HG02943 (cell line): ENCODE data around the gene HIBCH.

Experiments
- ATAC-seq: cut with Tn5 transposase; IDR thresholded peaks from one replicate; pipeline ENCODE4 v1.9.1; 2021; ENCODE audit warnings: mild to moderate bottlenecking, low read depth, moderate library complexity; ENCODE audit not compliant: unreplicated experiment

The HIBCH gene

GRCh38 chr2:190199530-190199929 is 120.1 kb downstream of the HIBCH start:
- ATAC-seq = no peak

- ATAC-seq = no peak
Measured at GRCh38 chr2:190199109-190199508, 120.5 kb downstream of the HIBCH start.

GRCh38 chr2:190197143-190197720 is 122.4 kb downstream of the HIBCH start:
- ATAC-seq = no peak

GRCh38 chr2:190190507-190191162 is 129.0 kb downstream of the HIBCH start:
- no peak for ATAC-seq

GRCh38 chr2:190188289-190188688 is 131.3 kb downstream of the HIBCH start:
- no peak for ATAC-seq

GRCh38 chr2:190186238-190186637 is 133.4 kb downstream of the HIBCH start:
- no peak for ATAC-seq

GRCh38 chr2:190185380-190185779 is 134.2 kb downstream of the HIBCH start:
- no peak for ATAC-seq

- ATAC-seq = no peak
Measured at GRCh38 chr2:190184460-190184859, 135.2 kb downstream of the HIBCH start.

- no peak for ATAC-seq
Measured at GRCh38 chr2:190183539-190183938, 136.1 kb downstream of the HIBCH start.

GRCh38 chr2:190182071-190182524 is 137.5 kb downstream of the HIBCH start:
- ATAC-seq = no peak

GRCh38 chr2:190181123-190181669 is 138.4 kb downstream of the HIBCH start:
- ATAC-seq = no peak

GRCh38 chr2:190180313-190181122 is 139.1 kb downstream of the HIBCH start:
- peak; percentile 78 for ATAC-seq

GRCh38 chr2:190179754-190180312 is 139.8 kb downstream of the HIBCH start:
- ATAC-seq = no peak

GRCh38 chr2:190178066-190178722 is 141.4 kb downstream of the HIBCH start:
- no peak for ATAC-seq

GRCh38 chr2:190177249-190178040 is 142.2 kb downstream of the HIBCH start:
- no peak for ATAC-seq

GRCh38 chr2:190173392-190173791 is 146.2 kb downstream of the HIBCH start:
- ATAC-seq = no peak

GRCh38 chr2:190170673-190171072 is 149.0 kb downstream of the HIBCH start:
- ATAC-seq = no peak

GRCh38 chr2:190169221-190170072 is 150.2 kb downstream of the HIBCH start:
- no peak for ATAC-seq

GRCh38 chr2:190167702-190168101 is 151.9 kb downstream of the HIBCH start:
- no peak for ATAC-seq
